HepG2 (cell line): ENCODE data around the gene STAT5A. TPM values are rescaled to one million over a fixed set of nuclear protein-coding genes. Genes with fewer than 3 reads are reported as not detected.
"Not testable (repeated sequence)": the region's sequence is repeated elsewhere in the genome, so short reads cannot be mapped to it uniquely, and the experiment has no call there.

ENCODE experiments used
- ATAC-seq: fragments of 200-7000 bp; cut with Tn5 transposase; 3 replicates; pipeline ENCODE4 v1.9.1; 2020; ENCODE audit warnings: mild to moderate bottlenecking, moderate library complexity
- BruUV-seq: library from RNA; stranded (reverse); fragments of 400-500 nt; replicated peaks from 2 replicates; lab custom pipeline; 2021; lab: Mats Ljungman, UMichigan
- CTCF ChIA-PET: fragments of 300-600 bp; formaldehyde crosslinking; extraction: SDS; loops from one replicate; lab custom pipeline; 2021; ENCODE audit warnings: low total read pairs, inconsistent platforms, low intra/inter-chr PET ratio; lab: Yijun Ruan, JAX
- POLR2A ChIA-PET: fragments of 350-600 bp; sonication (Branson Sonifier 250); formaldehyde crosslinking; loops from one replicate; lab custom pipeline; 2020; ENCODE audit warnings: antibody characterized with exemption, inconsistent platforms; lab: Yijun Ruan, JAX
- DNase-seq: peaks from one replicate; pipeline ENCODE4 v3.0.0-alpha.2; 2015; ENCODE audit warnings: low spot score
- FAIRE-seq: peaks from 3 replicates; lab custom pipeline; 2011; peaks lifted over from hg19 to GRCh38; lab: Jason Lieb, UNC
- H2AFZ ChIP-seq: one replicate; pipeline ENCODE4 v1.6.1; 2011; ENCODE audit warnings: low read length, inconsistent platforms
- H3K27ac ChIP-seq: fragments of 300-600 bp; 3 replicates; pipeline ENCODE4 v1.8.0; 2011; ENCODE audit warnings: mixed run types, mild to moderate bottlenecking, mixed read lengths, low read length, inconsistent platforms; ENCODE audit not compliant: insufficient read depth; ENCODE audit errors: extremely low read length
- H3K27me3 ChIP-seq, 2 experiments: fragments of 200-600 bp in 1 of 2; 2 replicates in 1 of 2; 3 replicates in 1 of 2; pipeline versions ENCODE4 v1.6.0 to v1.8.0; 2011; ENCODE audit warnings: low read length in 2 of 2, mild to moderate bottlenecking in 2 of 2, moderate library complexity in 2 of 2, inconsistent platforms in 1 of 2; ENCODE audit not compliant: insufficient read depth in 2 of 2, control insufficient read depth in 1 of 2
- H3K36me3 ChIP-seq, 2 experiments: fragments of 200-600 bp in 1 of 2; replicated peaks in 1 of 2; 2 replicates in 1 of 2; 3 replicates in 1 of 2; pipeline versions ENCODE4 v1.5.1 to v1.8.0; 2011; ENCODE audit warnings: low read length in 2 of 2, inconsistent platforms in 1 of 2; ENCODE audit not compliant: insufficient read depth in 2 of 2, control insufficient read depth in 1 of 2
- H3K4me1 ChIP-seq: 2 replicates; pipeline ENCODE4 v1.5.1; 2012; ENCODE audit warnings: low read length, inconsistent platforms; ENCODE audit not compliant: insufficient read depth
- H3K4me2 ChIP-seq: 2 replicates; pipeline ENCODE4 v1.6.0; 2011; ENCODE audit warnings: low read depth, low read length, inconsistent platforms
- H3K4me3 ChIP-seq, 3 experiments: fragments of 200-600 bp in 1 of 3; sonication (generic), shearing (Covaris generic) in 1 of 3; replicated peaks in 1 of 3; 2 replicates each; pipeline ENCODE4 v1.5.1; 2011 to 2016; ENCODE audit warnings: low read length in 3 of 3, inconsistent platforms in 2 of 3, low read depth in 2 of 3, mild to moderate bottlenecking in 2 of 3, control low read depth in 1 of 3, mixed read lengths in 1 of 3; ENCODE audit not compliant: insufficient read depth in 1 of 3
- H3K79me2 ChIP-seq: one replicate; pipeline ENCODE4 v1.6.1; 2011; ENCODE audit warnings: low read length, inconsistent platforms; ENCODE audit not compliant: insufficient read depth
- H3K9ac ChIP-seq: 2 replicates; pipeline ENCODE4 v1.6.0; 2011; ENCODE audit warnings: mild to moderate bottlenecking, low read depth, low read length, inconsistent platforms; ENCODE audit not compliant: insufficient read depth
- H3K9me3 ChIP-seq: 2 replicates; pipeline ENCODE4 v1.5.1; 2012; ENCODE audit warnings: mild to moderate bottlenecking, low read length
- H4K20me1 ChIP-seq: 2 replicates; pipeline ENCODE4 v1.6.0; 2011; ENCODE audit warnings: inconsistent platforms, mild to moderate bottlenecking, low read length, moderate library complexity; ENCODE audit not compliant: insufficient read depth
- HNRNPK ChIP-seq: fragments of 200-400 bp; formaldehyde crosslinking; IDR thresholded peaks from 2 replicates; pipeline ENCODE4 v1.6.1; 2018; ENCODE audit warnings: low read length, low read depth, moderate library complexity, mild to moderate bottlenecking; ENCODE audit not compliant: poor library complexity, severe bottlenecking
- TAF1 ChIP-seq: sonication (generic); formaldehyde crosslinking; IDR thresholded peaks from 2 replicates; pipeline ENCODE4 v1.4.0; 2020; ENCODE audit warnings: missing genetic modification reagents
- ZNF24 ChIP-seq: fragments of 450-650 bp; IDR thresholded peaks from 2 replicates; pipeline ENCODE4 v1.6.1; 2017; ENCODE audit warnings: antibody characterized with exemption, mild to moderate bottlenecking
- WGBS: methylation state at CpG from one replicate; pipeline ENCODE4 v1.1.6; 2017; ENCODE audit warnings: low lambda C conversion rate; 5-methylcytosine and 5-hydroxymethylcytosine counted together
- in situ Hi-C: cut with HindIII; loops from 2 replicates; pipeline ENCODE4 v1.10.0; 2017; ENCODE audit warnings: low pct_unique_long_range_greater_than_20kb; ENCODE audit not compliant: extremely low pct_ligation_motif_present
- intact Hi-C: fragments of 100-400 bp; cut with micrococcal nuclease; formaldehyde crosslinking; loops from one replicate; pipeline ENCODE4 v1.10.0; 2022; ENCODE audit not compliant: unreplicated experiment
- polyA plus RNA-seq, 8 experiments: library from polyadenylated mRNA; depleted of rRNA in 3 of 8; stranded (reverse) in 7 of 8; unstranded in 1 of 8; fragments of >200 nt; fragmentation: Illumina TruSeq in 4 of 8; extraction: Trizol in 4 of 8; gene quantifications; 2 replicates each; pipeline versions ENCODE4 v1.2.1 to v1.2.3, GENCODE V29; 2011 to 2016; ENCODE audit warnings: low read depth in 4 of 8, missing spikeins in 1 of 8, mixed read lengths in 1 of 8; ENCODE audit not compliant: insufficient read depth in 1 of 8
- total RNA-seq, 5 experiments: library from RNA; depleted of rRNA; stranded (reverse); fragments of >200 nt; fragmentation: Illumina TruSeq; extraction: Trizol; gene quantifications; 2 replicates each; pipeline ENCODE4 v1.2.3, GENCODE V29; 2016; ENCODE audit warnings: low read depth in 1 of 5

The STAT5A gene
- total and polyA plus RNA-seq, 2 of the 13 experiments (the other 11 are each of a cell fraction or from before 2014, with no cell fraction given): 1.4 to 4.1 TPM

GRCh38 chr17:42240201-42240600 lies 48.1 kb upstream of the STAT5A start:
- H3K79me2 ChIP-seq: peaks cover 10% of the 10 kb centered on the region
- ChIA-PET CTCF (no interaction called here), POLR2A (no interaction called here)
- no peaks in the 10 kb centered on the region; the same call in 1 of the 2 replicates for H4K20me1 ChIP-seq
- no peak overlapping the region for H3K4me2 ChIP-seq
- H3K27me3 ChIP-seq: no peaks in the 10 kb centered on the region
- no peak overlapping the region for H3K9ac ChIP-seq
- no peak for FAIRE-seq
- peaks cover 16% of the 10 kb centered on the region for H3K4me1 ChIP-seq
- DNase-seq: no peak
- intact Hi-C loops (loop anchor here (10.0 kb wide), 1 partner anchor 55 kb away; the partner anchor contains the start of genes HCRT and KCNH4), in situ Hi-C loops (no loop called here)
- H3K27ac ChIP-seq: no peak overlapping the region
- TF ChIP-seq HNRNPK: peak; percentile 18
- peak; percentile 72; the same call in 1 of the 2 replicates for TF ChIP-seq ZNF24
- no peak for TF ChIP-seq TAF1 (CRISPR knock-in tag)
- 87% methylated on average over 5 of the region's 5 CpGs for WGBS
- no peak overlapping the region for H2AFZ ChIP-seq
- BruUV-seq: no TSS peak
- ATAC-seq: no peak
- no peaks in the 10 kb centered on the region for H3K9me3 ChIP-seq
- H3K4me3 ChIP-seq: no peak overlapping the region
- H3K36me3 ChIP-seq: no peaks in the 10 kb centered on the region

- CTCF ChIA-PET, in situ Hi-C loops, H3K27me3 ChIP-seq, POLR2A ChIA-PET, H3K4me2 ChIP-seq, FAIRE-seq, H3K36me3 ChIP-seq, H4K20me1 ChIP-seq, DNase-seq, H3K9me3 ChIP-seq, BruUV-seq, ATAC-seq, H3K4me3 ChIP-seq, H3K9ac ChIP-seq, H2AFZ ChIP-seq: not testable (repeated sequence)
- Histone ChIP-seq H3K79me2 (peaks cover 12% of the 10 kb centered on the region), H3K4me1 (peaks cover 23% of the 10 kb centered on the region), H3K27ac (peak overlapping the region; percentile 4)
- intact Hi-C loops: loop anchor here (10.0 kb wide), 1 partner anchor 56 kb away; the partner anchor contains the start of genes HCRT and KCNH4
- 88% methylated on average over 4 of the region's 4 CpGs for WGBS
These were observed 47.4 kb upstream of the STAT5A start for GRCh38 chr17:42240863-42241262.
